ENCODE results near the gene COL8A1.

- TF ChIP-seq POLR2A (IDR thresholded peaks at IDR 0.05; ENCODE audit: borderline replicate concordance, extremely low read depth, insufficient read depth, insufficient read length) (no peak), MAX (IDR thresholded peaks at IDR 0.05) (no peak), EZH2 (IDR thresholded peaks at IDR 0.05) (no peak), EZH2phosphoT487 (IDR thresholded peaks at IDR 0.05; ENCODE audit: borderline replicate concordance) (no peak), REST (IDR thresholded peaks at IDR 0.05; ENCODE audit: low read depth) (no peak), RAD21 (IDR thresholded peaks at IDR 0.05; ENCODE audit: low read depth) (no peak), SRF (IDR thresholded peaks at IDR 0.05; ENCODE audit: low read depth) (no peak), POLR2AphosphoS5 (IDR thresholded peaks at IDR 0.05; ENCODE audit: low read depth, low read length) (no peak), CBX3 (IDR thresholded peaks at IDR 0.05; ENCODE audit: low read depth) (no peak), ATF3 (IDR thresholded peaks at IDR 0.05) (no peak)
- TF ChIP-seq, protein P1, sequence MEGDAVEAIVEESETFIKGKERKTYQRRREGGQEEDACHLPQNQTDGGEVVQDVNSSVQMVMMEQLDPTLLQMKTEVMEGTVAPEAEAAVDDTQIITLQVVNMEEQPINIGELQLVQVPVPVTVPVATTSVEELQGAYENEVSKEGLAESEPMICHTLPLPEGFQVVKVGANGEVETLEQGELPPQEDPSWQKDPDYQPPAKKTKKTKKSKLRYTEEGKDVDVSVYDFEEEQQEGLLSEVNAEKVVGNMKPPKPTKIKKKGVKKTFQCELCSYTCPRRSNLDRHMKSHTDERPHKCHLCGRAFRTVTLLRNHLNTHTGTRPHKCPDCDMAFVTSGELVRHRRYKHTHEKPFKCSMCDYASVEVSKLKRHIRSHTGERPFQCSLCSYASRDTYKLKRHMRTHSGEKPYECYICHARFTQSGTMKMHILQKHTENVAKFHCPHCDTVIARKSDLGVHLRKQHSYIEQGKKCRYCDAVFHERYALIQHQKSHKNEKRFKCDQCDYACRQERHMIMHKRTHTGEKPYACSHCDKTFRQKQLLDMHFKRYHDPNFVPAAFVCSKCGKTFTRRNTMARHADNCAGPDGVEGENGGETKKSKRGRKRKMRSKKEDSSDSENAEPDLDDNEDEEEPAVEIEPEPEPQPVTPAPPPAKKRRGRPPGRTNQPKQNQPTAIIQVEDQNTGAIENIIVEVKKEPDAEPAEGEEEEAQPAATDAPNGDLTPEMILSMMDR (IDR thresholded peaks at IDR 0.05 in 2 of 3, conservative IDR thresholded peaks at IDR 0.05 in 1 of 3; ENCODE audit: borderline replicate concordance in 1 of 3, insufficient read depth in 1 of 3, low read depth in 2 of 3, low read length in 2 of 3), result no peak
- TF ChIP-seq, protein P2, sequence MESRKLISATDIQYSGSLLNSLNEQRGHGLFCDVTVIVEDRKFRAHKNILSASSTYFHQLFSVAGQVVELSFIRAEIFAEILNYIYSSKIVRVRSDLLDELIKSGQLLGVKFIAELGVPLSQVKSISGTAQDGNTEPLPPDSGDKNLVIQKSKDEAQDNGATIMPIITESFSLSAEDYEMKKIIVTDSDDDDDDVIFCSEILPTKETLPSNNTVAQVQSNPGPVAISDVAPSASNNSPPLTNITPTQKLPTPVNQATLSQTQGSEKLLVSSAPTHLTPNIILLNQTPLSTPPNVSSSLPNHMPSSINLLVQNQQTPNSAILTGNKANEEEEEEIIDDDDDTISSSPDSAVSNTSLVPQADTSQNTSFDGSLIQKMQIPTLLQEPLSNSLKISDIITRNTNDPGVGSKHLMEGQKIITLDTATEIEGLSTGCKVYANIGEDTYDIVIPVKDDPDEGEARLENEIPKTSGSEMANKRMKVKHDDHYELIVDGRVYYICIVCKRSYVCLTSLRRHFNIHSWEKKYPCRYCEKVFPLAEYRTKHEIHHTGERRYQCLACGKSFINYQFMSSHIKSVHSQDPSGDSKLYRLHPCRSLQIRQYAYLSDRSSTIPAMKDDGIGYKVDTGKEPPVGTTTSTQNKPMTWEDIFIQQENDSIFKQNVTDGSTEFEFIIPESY (IDR thresholded peaks at IDR 0.05; ENCODE audit: extremely low read depth, insufficient replicate concordance, low read length), result no peak
Observed at GRCh38 chr3:99714146-99714545, 75.8 kb downstream of the COL8A1 start.

Measured in HCT116 (cell line).